ENCODE measurements around the gene ANKS3.

Gene ANKS3

DNA sequence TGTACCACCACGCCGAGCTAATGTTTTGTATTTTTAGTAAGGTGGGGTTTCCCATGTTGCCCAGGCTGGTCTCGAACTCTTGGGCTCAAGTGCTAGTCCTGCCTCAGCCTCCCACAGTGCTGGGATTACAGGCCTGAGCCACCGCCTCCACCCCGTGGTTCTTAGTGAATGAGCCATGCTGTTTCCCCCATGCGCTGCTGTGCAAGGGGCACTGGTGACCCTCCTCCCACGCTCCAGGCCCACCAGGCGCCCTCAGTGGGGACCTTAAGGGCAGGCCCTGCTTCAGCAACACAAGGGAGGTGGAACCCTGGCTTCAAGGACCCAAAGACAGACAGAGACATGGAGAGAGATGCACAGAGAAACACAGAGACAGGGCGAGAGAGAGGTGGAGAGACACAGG is 56.1 kb downstream of the ANKS3 start:
- TF ChIP-seq, protein P1, sequence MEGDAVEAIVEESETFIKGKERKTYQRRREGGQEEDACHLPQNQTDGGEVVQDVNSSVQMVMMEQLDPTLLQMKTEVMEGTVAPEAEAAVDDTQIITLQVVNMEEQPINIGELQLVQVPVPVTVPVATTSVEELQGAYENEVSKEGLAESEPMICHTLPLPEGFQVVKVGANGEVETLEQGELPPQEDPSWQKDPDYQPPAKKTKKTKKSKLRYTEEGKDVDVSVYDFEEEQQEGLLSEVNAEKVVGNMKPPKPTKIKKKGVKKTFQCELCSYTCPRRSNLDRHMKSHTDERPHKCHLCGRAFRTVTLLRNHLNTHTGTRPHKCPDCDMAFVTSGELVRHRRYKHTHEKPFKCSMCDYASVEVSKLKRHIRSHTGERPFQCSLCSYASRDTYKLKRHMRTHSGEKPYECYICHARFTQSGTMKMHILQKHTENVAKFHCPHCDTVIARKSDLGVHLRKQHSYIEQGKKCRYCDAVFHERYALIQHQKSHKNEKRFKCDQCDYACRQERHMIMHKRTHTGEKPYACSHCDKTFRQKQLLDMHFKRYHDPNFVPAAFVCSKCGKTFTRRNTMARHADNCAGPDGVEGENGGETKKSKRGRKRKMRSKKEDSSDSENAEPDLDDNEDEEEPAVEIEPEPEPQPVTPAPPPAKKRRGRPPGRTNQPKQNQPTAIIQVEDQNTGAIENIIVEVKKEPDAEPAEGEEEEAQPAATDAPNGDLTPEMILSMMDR (IDR thresholded peaks at IDR 0.05), result no peak
- TF ChIP-seq ZFX (IDR thresholded peaks at IDR 0.05; ENCODE audit: borderline replicate concordance), result no peak

DNA sequence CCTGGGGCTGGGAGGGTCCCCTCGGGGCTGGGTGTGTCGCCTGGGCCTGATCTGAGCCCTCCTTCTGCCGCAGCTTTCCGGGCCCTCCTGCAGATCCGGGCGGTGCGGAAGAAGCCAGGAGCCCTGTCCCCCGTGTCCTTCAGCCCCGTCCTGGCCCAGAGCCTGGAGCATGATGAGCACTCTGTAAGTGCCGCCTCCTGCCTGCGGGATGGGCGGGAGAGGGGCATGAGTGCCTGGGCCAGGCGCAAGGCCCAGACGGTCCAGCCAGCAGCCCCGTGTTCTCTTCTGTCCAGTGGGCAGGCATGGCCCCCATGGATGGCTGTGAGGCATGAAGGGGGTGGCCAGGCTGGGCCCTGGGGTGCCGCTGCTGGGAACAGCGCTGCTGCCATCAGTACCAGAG is 56.7 kb downstream of the ANKS3 start:
- TF ChIP-seq ZFX (IDR thresholded peaks at IDR 0.05; ENCODE audit: borderline replicate concordance), result no peak
- TF ChIP-seq, protein P1 (IDR thresholded peaks at IDR 0.05), result no peak
- H3K27ac ChIP-seq, result no peak overlapping the region

More for the DNA sequence above, 56.1 kb downstream of the ANKS3 start:
- H3K27ac ChIP-seq, result no peak overlapping the region

DNA sequence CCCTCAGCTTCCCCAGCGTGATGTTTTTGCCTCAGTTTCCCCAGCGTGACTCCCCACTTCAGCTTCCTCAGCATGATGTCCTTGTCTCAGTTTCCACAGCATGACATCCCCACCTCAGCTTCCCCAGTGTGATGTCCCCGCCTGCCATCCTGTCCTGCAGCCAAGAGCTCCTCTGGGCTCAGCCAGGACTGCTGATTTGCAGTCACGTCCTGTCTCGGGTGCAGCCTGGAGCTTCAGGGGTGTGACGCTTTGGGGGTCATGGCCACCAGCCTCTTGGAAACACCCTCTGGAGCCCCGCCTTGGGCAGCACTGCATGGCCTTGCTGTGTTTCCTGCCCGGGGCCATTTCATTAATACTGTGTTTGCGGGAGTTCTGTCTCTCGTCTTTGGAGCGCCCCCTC is 57.2 kb downstream of the ANKS3 start:
- TF ChIP-seq, protein P1 (IDR thresholded peaks at IDR 0.05), result no peak
- TF ChIP-seq ZFX (IDR thresholded peaks at IDR 0.05; ENCODE audit: borderline replicate concordance), result no peak
- no peak overlapping the region for H3K27ac ChIP-seq

DNA sequence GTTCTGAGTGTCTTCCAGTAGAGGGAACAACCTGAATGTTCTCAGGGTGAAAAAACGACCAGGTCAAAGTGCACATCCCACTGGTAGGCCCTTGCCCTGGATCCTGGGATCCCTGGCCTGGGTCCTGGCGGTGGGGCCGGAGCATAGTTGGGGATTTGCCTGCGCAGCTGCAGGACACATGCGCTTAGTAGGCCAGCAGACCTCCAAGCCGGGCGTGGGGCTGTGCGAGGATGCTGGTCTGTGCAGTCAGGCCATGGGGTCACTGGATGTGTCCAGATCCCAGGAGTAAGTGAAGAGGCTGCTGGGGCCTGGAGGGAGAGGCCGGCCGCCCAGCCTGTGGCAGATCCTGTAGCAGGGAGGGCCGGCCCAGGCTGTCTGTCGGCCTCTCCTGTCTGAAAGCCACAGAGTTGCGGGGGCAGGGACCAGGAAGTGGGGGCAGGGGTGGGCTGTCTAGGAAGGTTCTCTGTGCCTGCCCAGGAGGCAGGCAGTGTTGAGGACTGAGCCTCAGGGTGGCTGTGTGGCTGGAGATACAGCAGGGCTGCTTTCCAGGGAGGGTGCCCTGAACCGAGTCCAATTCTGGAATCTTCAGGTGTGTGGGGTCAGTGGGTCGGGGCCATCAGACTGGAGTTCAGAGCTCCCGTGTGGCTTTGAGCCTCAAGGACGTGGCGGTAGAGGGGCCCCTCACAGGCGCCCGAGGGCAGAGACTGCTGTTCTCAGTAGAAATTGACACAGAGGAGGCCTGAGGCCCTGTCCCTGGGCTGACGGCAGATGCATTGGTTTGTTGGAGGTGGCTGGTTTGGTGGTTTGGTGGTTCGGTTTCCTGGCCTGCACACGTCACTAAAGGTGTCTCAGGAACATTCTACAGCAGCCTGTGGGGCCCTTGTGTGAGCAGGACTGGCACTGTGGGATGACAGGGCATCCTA is 57.9 kb downstream of the ANKS3 start:
- TF ChIP-seq, protein P1 (IDR thresholded peaks at IDR 0.05), result no peak
- no peak for TF ChIP-seq ZFX (IDR thresholded peaks at IDR 0.05; ENCODE audit: borderline replicate concordance)
- H3K27ac ChIP-seq, result no peak overlapping the region

DNA sequence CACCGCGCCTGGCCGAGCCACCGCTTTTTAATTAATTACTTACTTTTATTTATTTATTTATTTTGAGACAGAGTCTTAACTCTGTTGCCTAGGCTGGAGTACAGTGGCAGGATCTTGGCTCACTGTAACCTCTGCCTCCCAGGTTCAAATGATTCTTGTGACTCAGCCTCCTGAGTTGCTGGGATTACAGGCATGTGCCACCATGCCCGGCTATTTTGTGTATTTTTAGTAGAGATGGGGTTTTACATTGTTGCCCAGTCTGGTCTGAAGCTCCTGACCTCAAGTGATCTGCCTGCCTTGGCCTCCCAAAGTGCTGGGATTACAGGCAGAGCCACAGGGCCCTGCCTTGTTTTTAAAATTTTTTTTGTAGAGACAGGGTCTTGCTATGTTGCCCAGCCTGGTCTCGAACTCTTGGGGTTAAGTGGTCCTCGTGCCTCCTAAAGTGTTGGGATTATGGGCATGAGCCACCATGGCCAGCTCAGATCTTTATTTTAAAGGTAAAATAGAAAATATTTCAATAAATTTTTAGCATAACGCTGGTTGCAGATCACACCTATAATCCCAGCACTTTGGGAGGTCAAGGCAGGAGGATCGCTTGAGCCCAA is 59.0 kb downstream of the ANKS3 start:
- no peak overlapping the region for H3K27ac ChIP-seq

DNA sequence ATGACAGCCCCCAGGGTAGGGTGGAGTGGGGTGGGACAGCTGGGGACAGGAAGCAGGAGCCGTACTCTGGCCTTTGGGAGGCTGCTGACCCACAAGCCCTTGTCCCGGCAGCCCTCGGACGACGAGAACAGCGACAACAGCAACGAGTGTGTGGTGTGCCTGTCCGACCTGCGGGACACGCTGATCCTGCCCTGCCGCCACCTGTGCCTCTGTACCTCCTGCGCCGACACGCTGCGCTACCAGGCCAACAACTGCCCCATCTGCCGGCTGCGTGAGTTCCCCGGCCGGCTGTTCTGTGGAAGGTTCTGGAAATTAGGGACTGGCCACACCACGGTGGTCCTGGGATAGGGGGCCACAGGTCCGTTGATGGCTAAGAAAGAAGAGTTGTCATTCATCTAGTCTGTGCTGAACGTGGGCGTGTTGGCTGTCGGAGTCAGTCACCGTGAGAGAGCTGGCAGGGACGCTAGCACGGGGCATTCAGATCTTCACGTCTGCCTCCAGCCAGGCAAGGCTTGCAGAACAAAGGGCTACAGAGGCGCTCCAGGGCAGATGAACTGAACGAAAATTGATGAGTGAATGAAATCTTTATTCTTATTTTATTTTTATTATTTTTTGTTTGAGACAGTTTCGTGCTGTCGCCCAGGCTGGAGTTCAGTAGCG is 60.6 kb downstream of the ANKS3 start:
- no peak overlapping the region for H3K27ac ChIP-seq
- TF ChIP-seq, protein P1 (IDR thresholded peaks at IDR 0.05), result no peak
- no peak for TF ChIP-seq ZFX (IDR thresholded peaks at IDR 0.05; ENCODE audit: borderline replicate concordance)

More for the DNA sequence above, 59.0 kb downstream of the ANKS3 start:
- TF ChIP-seq ZFX (IDR thresholded peaks at IDR 0.05; ENCODE audit: borderline replicate concordance), result no peak
- TF ChIP-seq, protein P1 (IDR thresholded peaks at IDR 0.05), result no peak
